HFFc6 (cell line): ENCODE results near the gene SLC35G2. TPM values are rescaled to one million over a fixed set of nuclear protein-coding genes. Genes with fewer than 3 reads are reported as not detected.
"Not testable (repeated sequence)": the region's sequence is repeated elsewhere in the genome, so short reads cannot be mapped to it uniquely, and the experiment has no call there.

ENCODE experiments used
- DNase-seq: peaks from one replicate; pipeline ENCODE4 v3.0.0-alpha.2; 2018
- H3K27ac Mint-ChIP-seq: 2 replicates; pipeline ENCODE4 v1.8.0; 2020; ENCODE audit warnings: mild to moderate bottlenecking, mixed read lengths
- H3K27me3 Mint-ChIP-seq: 2 replicates; pipeline ENCODE4 v1.8.0; 2021; ENCODE audit warnings: mild to moderate bottlenecking, moderate library complexity, mixed read lengths; ENCODE audit not compliant: insufficient read depth
- H3K36me3 Mint-ChIP-seq: 2 replicates; pipeline ENCODE4 v1.8.0; 2021; ENCODE audit warnings: low read depth, mixed read lengths
- H3K4me1 Mint-ChIP-seq: 2 replicates; pipeline ENCODE4 v1.8.0; 2020; ENCODE audit warnings: low read depth, mixed read lengths
- H3K4me3 Mint-ChIP-seq: 2 replicates; pipeline ENCODE4 v1.8.0; 2020; ENCODE audit warnings: mild to moderate bottlenecking, moderate library complexity, mixed read lengths
- H3K9me3 Mint-ChIP-seq: 2 replicates; pipeline ENCODE4 v1.8.0; 2020; ENCODE audit warnings: mild to moderate bottlenecking, mixed read lengths
- CTCF ChIP-seq: fragments of 200-600 bp; sonication (generic); IDR thresholded peaks from 2 replicates; pipeline ENCODE4 v1.5.0; 2021; ENCODE audit warnings: antibody characterized with exemption, mild to moderate bottlenecking
- total RNA-seq, 6 experiments: library from RNA; stranded (reverse); fragmentation: NEBNext Ultra II Directional; extraction: Animal tissue kit (Norgen Biotek cat#: 25700); gene quantifications; 2 replicates in 1 of 6; 3 replicates in 5 of 6; pipeline ENCODE4 v1.2.3, GENCODE V29; 2021

SLC35G2 gene
- total RNA-seq, 6 experiments from 2014 or later = 19.4 to 23.9 (median 22.1) TPM

- Mint-ChIP-seq H3K4me3 (peak overlapping the region; percentile 98), H3K36me3 (peaks cover 9% of the 10 kb centered on the region), H3K27me3 (no peaks in the 10 kb centered on the region; the same call in 1 of the 2 replicates), H3K4me1 (peaks cover 47% of the 10 kb centered on the region), H3K9me3 (no peaks in the 10 kb centered on the region), H3K27ac (peak overlapping the region; percentile 87)
- TF ChIP-seq CTCF = no peak
- DNase-seq = no peak
These were observed 41.6 kb downstream of the SLC35G2 start for GRCh38 chr3:136860541-136860940.

- peak; percentile 99 for DNase-seq
- H3K4me1 Mint-ChIP-seq = peaks cover 52% of the 10 kb centered on the region
- peak within 1 kb of the TSS; percentile 87 for H3K27ac Mint-ChIP-seq
- H3K4me3 Mint-ChIP-seq = peak within 1 kb of the TSS; percentile 98
- H3K36me3 Mint-ChIP-seq = peaks cover 5% of the 10 kb centered on the region
- no peak; the same call in 1 of the 2 replicates for TF ChIP-seq CTCF
- no peaks in the 10 kb centered on the region for H3K9me3 Mint-ChIP-seq
- no peaks in the 10 kb centered on the region; the same call in 1 of the 2 replicates for H3K27me3 Mint-ChIP-seq
These were observed 43.1 kb downstream of the SLC35G2 start, which contains the start of gene NCK1 for GRCh38 chr3:136861890-136862616. NCK1 (plus strand) TSS chr3:136862208; CDS start chr3:136928002, 65,794 bp downstream.

GRCh38 chr3:136862617-136863322 lies 43.8 kb downstream of the SLC35G2 start:
- H3K4me3 Mint-ChIP-seq = peak overlapping the region; percentile 98
- DNase-seq = peak; percentile 33
- H3K36me3 Mint-ChIP-seq = peaks cover 9% of the 10 kb centered on the region
- no peaks in the 10 kb centered on the region for H3K9me3 Mint-ChIP-seq
- H3K27me3 Mint-ChIP-seq = no peaks in the 10 kb centered on the region; the same call in 1 of the 2 replicates
- H3K4me1 Mint-ChIP-seq = peaks cover 54% of the 10 kb centered on the region
- H3K27ac Mint-ChIP-seq = peak overlapping the region; percentile 87
- 0 out of 2 replicates have a peak, but pooled peaks have one; percentile 5 for TF ChIP-seq CTCF

- TF ChIP-seq CTCF = no peak
- peaks cover 28% of the 10 kb centered on the region for H3K4me1 Mint-ChIP-seq
- no peaks in the 10 kb centered on the region for H3K27me3 Mint-ChIP-seq
- H3K4me3 Mint-ChIP-seq = no peak overlapping the region
- H3K9me3 Mint-ChIP-seq = no peaks in the 10 kb centered on the region
- H3K36me3 Mint-ChIP-seq = peaks cover 41% of the 10 kb centered on the region
- no peak for DNase-seq
- H3K27ac Mint-ChIP-seq = no peak overlapping the region
These were observed 50.4 kb downstream of the SLC35G2 start for GRCh38 chr3:136869282-136869681.

GRCh38 chr3:136872258-136872657 lies 53.3 kb downstream of the SLC35G2 start:
- Mint-ChIP-seq H3K4me1 (peaks cover 22% of the 10 kb centered on the region), H3K36me3 (peaks cover 49% of the 10 kb centered on the region)
- H3K9me3 Mint-ChIP-seq, H3K27ac Mint-ChIP-seq, DNase-seq, H3K27me3 Mint-ChIP-seq, H3K4me3 Mint-ChIP-seq: not testable (repeated sequence)

- H3K9me3 Mint-ChIP-seq, H3K27me3 Mint-ChIP-seq, H3K4me3 Mint-ChIP-seq, H3K27ac Mint-ChIP-seq, DNase-seq: not testable (repeated sequence)
- Mint-ChIP-seq H3K36me3 (peaks cover 31% of the 10 kb centered on the region), H3K4me1 (peaks cover 15% of the 10 kb centered on the region)
These were observed 60.6 kb downstream of the SLC35G2 start for GRCh38 chr3:136879510-136879909.
